Ramos (cell line): ENCODE measurements around the gene ADK.
"Not testable (repeated sequence)": the region's sequence is repeated elsewhere in the genome, so short reads cannot be mapped to it uniquely, and the experiment has no call there.

ENCODE experiments used
- in situ Hi-C: fragments of 300-500 bp; cut with MboI; formaldehyde crosslinking; loops from one replicate; pipeline ENCODE4 v1.14.3; 2022; ENCODE audit warnings: low sequenced_read_pairs; ENCODE audit not compliant: unreplicated experiment

ADK gene

GRCh38 chr10:74450602-74451001, 299.6 kb downstream of the ADK start:
- in situ Hi-C loops = no loop called here

- in situ Hi-C loops = no loop called here
Observed at GRCh38 chr10:74451127-74451829, 300.3 kb downstream of the ADK start.

- in situ Hi-C loops = no loop called here
Observed at GRCh38 chr10:74453169-74453568, 302.1 kb downstream of the ADK start.

GRCh38 chr10:74457478-74457877, 306.5 kb downstream of the ADK start:
- in situ Hi-C loops = not testable (repeated sequence)

- in situ Hi-C loops = no loop called here
Observed at GRCh38 chr10:74460812-74461211, 309.8 kb downstream of the ADK start.

GRCh38 chr10:74474022-74474713, 323.1 kb downstream of the ADK start:
- in situ Hi-C loops = no loop called here

- in situ Hi-C loops = not testable (repeated sequence)
Observed at GRCh38 chr10:74476162-74476706, 325.2 kb downstream of the ADK start.

GRCh38 chr10:74480778-74481177, 329.8 kb downstream of the ADK start:
- in situ Hi-C loops = no loop called here

- in situ Hi-C loops = no loop called here
Observed at GRCh38 chr10:74483356-74483755, 332.3 kb downstream of the ADK start.

GRCh38 chr10:74485283-74485682, 334.3 kb downstream of the ADK start:
- in situ Hi-C loops = no loop called here

GRCh38 chr10:74486659-74487058, 335.6 kb downstream of the ADK start:
- in situ Hi-C loops = no loop called here

- in situ Hi-C loops = no loop called here
Observed at GRCh38 chr10:74488907-74489306, 337.9 kb downstream of the ADK start.

- in situ Hi-C loops = no loop called here
Observed at GRCh38 chr10:74490551-74490950, 339.5 kb downstream of the ADK start.

- in situ Hi-C loops = no loop called here
Observed at GRCh38 chr10:74491014-74491413, 340.0 kb downstream of the ADK start.

GRCh38 chr10:74496276-74496675, 345.3 kb downstream of the ADK start:
- in situ Hi-C loops = not testable (repeated sequence)

GRCh38 chr10:74498664-74499063, 347.6 kb downstream of the ADK start:
- in situ Hi-C loops = not testable (repeated sequence)

- in situ Hi-C loops = no loop called here
Observed at GRCh38 chr10:74500026-74500704, 349.1 kb downstream of the ADK start.

GRCh38 chr10:74500816-74501215, 349.8 kb downstream of the ADK start:
- in situ Hi-C loops = no loop called here

GRCh38 chr10:74502963-74503608, 352.1 kb downstream of the ADK start:
- in situ Hi-C loops = no loop called here

GRCh38 chr10:74507951-74508350, 356.9 kb downstream of the ADK start:
- in situ Hi-C loops = no loop called here

- in situ Hi-C loops = no loop called here
Observed at GRCh38 chr10:74510594-74510993, 359.6 kb downstream of the ADK start.
